GM12878 (cell line): Measurements from ENCODE around the gene ZNF644. TPM values are rescaled to one million over a fixed set of nuclear protein-coding genes. Genes with fewer than 3 reads are reported as not detected.

Source experiments
- ATAC-seq: fragments of 200-7000 bp; cut with Tn5 transposase; 3 replicates; pipeline ENCODE4 v1.9.1; 2020; ENCODE audit warnings: mild to moderate bottlenecking, moderate library complexity
- BruUV-seq: library from RNA; stranded (reverse); fragments of 400-500 nt; replicated peaks from 2 replicates; lab custom pipeline; 2021; lab: Mats Ljungman, UMichigan
- CTCF ChIA-PET: fragments of 300-600 bp; sonication (Branson Sonifier 250); formaldehyde crosslinking; extraction: SDS; loops from one replicate; lab custom pipeline; 2021; ENCODE audit warnings: inconsistent platforms; lab: Yijun Ruan, JAX
- POLR2A ChIA-PET: fragments of 350-600 bp; formaldehyde crosslinking; extraction: SDS; loops from one replicate; lab custom pipeline; 2021; ENCODE audit warnings: inconsistent platforms; lab: Charles Lee
- RAD21 ChIA-PET: fragments of 300-600 bp; sonication (Branson Sonifier 250); formaldehyde crosslinking; loops from one replicate; lab custom pipeline; 2023; ENCODE audit warnings: antibody characterized with exemption; ENCODE audit not compliant: unreplicated experiment; lab: Charles Lee
- SMC1A ChIA-PET: fragments of 300-600 bp; sonication (Branson Sonifier 250); formaldehyde crosslinking; loops from one replicate; lab custom pipeline; 2023; ENCODE audit not compliant: unreplicated experiment, uncharacterized antibody; lab: Charles Lee
- DNase-seq: peaks from one replicate; pipeline ENCODE4 v3.0.0-alpha.2; 2011; ENCODE audit warnings: low read depth, low spot score
- FAIRE-seq: peaks from 3 replicates; lab custom pipeline; 2011; peaks lifted over from hg19 to GRCh38; lab: Jason Lieb, UNC
- H2AFZ ChIP-seq: 2 replicates; pipeline ENCODE4 v1.6.0; 2011; ENCODE audit warnings: low read depth, low read length, control low read depth; ENCODE audit not compliant: control insufficient read depth
- H3K27ac ChIP-seq: 2 replicates; pipeline ENCODE4 v1.5.1; 2011; ENCODE audit warnings: control low read depth; ENCODE audit not compliant: control insufficient read depth, insufficient read depth
- H3K27me3 ChIP-seq, 2 experiments: replicated peaks in 1 of 2; 2 replicates each; pipeline versions ENCODE4 v1.6.0 to v1.6.1; 2011; ENCODE audit warnings: low read length in 1 of 2; ENCODE audit not compliant: control insufficient read depth in 2 of 2, insufficient read depth in 2 of 2
- H3K36me3 ChIP-seq, 2 experiments: 2 replicates each; pipeline ENCODE4 v1.5.1; 2011; ENCODE audit warnings: low read length in 1 of 2; ENCODE audit not compliant: control insufficient read depth in 2 of 2, insufficient read depth in 2 of 2
- H3K4me1 ChIP-seq: 2 replicates; pipeline ENCODE4 v1.6.1; 2011; ENCODE audit warnings: mild to moderate bottlenecking, low read length, moderate library complexity, mixed read lengths; ENCODE audit not compliant: control insufficient read depth, insufficient read depth
- H3K4me2 ChIP-seq: 2 replicates; pipeline ENCODE4 v1.6.0; 2011; ENCODE audit warnings: control low read depth; ENCODE audit not compliant: control insufficient read depth, insufficient read depth
- H3K4me3 ChIP-seq: fragments of 200-600 bp; sonication (generic); 2 replicates; pipeline ENCODE4 v1.5.1; 2016
- H3K79me2 ChIP-seq: 2 replicates; pipeline ENCODE4 v1.6.0; 2011; ENCODE audit warnings: low read length; ENCODE audit not compliant: control insufficient read depth, insufficient read depth
- H3K9ac ChIP-seq: 2 replicates; pipeline ENCODE4 v1.8.0; 2011; ENCODE audit warnings: low read length, control low read depth, mixed read lengths; ENCODE audit not compliant: control insufficient read depth, insufficient read depth
- H3K9me3 ChIP-seq: replicated peaks from 3 replicates; pipeline ENCODE4 v1.5.1; 2011; ENCODE audit warnings: mild to moderate bottlenecking, low read length; ENCODE audit not compliant: control insufficient read depth, insufficient read depth
- H4K20me1 ChIP-seq: 2 replicates; pipeline ENCODE4 v1.6.0; 2011; ENCODE audit not compliant: control insufficient read depth, insufficient read depth
- CREB1 ChIP-seq: IDR thresholded peaks from 2 replicates; pipeline ENCODE4 v1.6.1; 2012; ENCODE audit warnings: low read depth, mild to moderate bottlenecking, inconsistent platforms
- CTCF ChIP-seq, 3 experiments: IDR thresholded peaks in 2 of 3; conservative IDR thresholded peaks in 1 of 3; 2 replicates each; pipeline ENCODE4 v1.5.1; 2011; ENCODE audit warnings: low read depth in 3 of 3, low read length in 3 of 3, mild to moderate bottlenecking in 3 of 3, control low read depth in 2 of 3, moderate library complexity in 2 of 3, inconsistent platforms in 1 of 3, mixed read lengths in 1 of 3; ENCODE audit not compliant: control insufficient read depth in 2 of 3, insufficient read depth in 1 of 3; ENCODE audit errors: extremely low read depth in 1 of 3
- EZH2 ChIP-seq: IDR thresholded peaks from 2 replicates; pipeline ENCODE4 v1.6.1; 2012; ENCODE audit warnings: low read depth, mild to moderate bottlenecking, control low read depth, inconsistent platforms, low read length, borderline replicate concordance; ENCODE audit not compliant: control insufficient read depth
- HDAC2 ChIP-seq: fragments of 200-600 bp; sonication (generic); IDR thresholded peaks from 2 replicates; pipeline ENCODE4 v1.6.1; 2017
- HDAC6 ChIP-seq: fragments of 200-600 bp; sonication (generic); IDR thresholded peaks from one replicate; pipeline ENCODE4 v1.8.0; 2017; ENCODE audit warnings: antibody characterized with exemption; ENCODE audit not compliant: unreplicated experiment
- HDGF ChIP-seq: fragments of 450-650 bp; IDR thresholded peaks from 2 replicates; pipeline ENCODE4 v1.6.1; 2016; ENCODE audit warnings: antibody characterized with exemption
- IRF3 ChIP-seq: fragments of 450-650 bp; IDR thresholded peaks from 2 replicates; pipeline ENCODE4 v1.6.1; 2014; ENCODE audit warnings: mild to moderate bottlenecking
- MYC ChIP-seq: IDR thresholded peaks from 2 replicates; pipeline ENCODE4 v1.6.1; 2011; ENCODE audit warnings: mild to moderate bottlenecking, low read length, moderate library complexity, inconsistent platforms; ENCODE audit not compliant: insufficient read depth, insufficient replicate concordance, insufficient read length, severe bottlenecking
- NFIC ChIP-seq: IDR thresholded peaks from 2 replicates; pipeline ENCODE4 v1.6.1; 2012; ENCODE audit warnings: low read depth, mild to moderate bottlenecking, inconsistent platforms, low read length, moderate library complexity
- POLR2AphosphoS2 ChIP-seq: IDR thresholded peaks from 2 replicates; pipeline ENCODE4 v1.6.1; 2011; ENCODE audit warnings: low read depth, mild to moderate bottlenecking, low read length, improper control_type of control experiment, moderate library complexity
- RB1 ChIP-seq: fragments of 450-650 bp; formaldehyde crosslinking; IDR thresholded peaks from 2 replicates; pipeline ENCODE4 v1.6.1; 2017; ENCODE audit warnings: mild to moderate bottlenecking, borderline replicate concordance
- SREBF2 ChIP-seq: IDR thresholded peaks from 2 replicates; pipeline ENCODE4 v1.6.1; 2012; ENCODE audit warnings: mild to moderate bottlenecking, low read length
- WGBS: methylation state at CpG from one replicate; pipeline ENCODE4 v1.1.6; 2016; ENCODE audit warnings: low lambda C conversion rate; ENCODE audit not compliant: insufficient replicate concordance, insufficient coverage; ENCODE audit errors: missing lambda C conversion rate; 5-methylcytosine and 5-hydroxymethylcytosine counted together
- in situ Hi-C: fragments of 300-500 bp; cut with MboI; formaldehyde crosslinking; loops from 9 replicates; pipeline ENCODE4 v1.14.3; 2018; ENCODE audit warnings: mixed read lengths
- intact Hi-C: fragments of 100-400 bp; cut with micrococcal nuclease; formaldehyde crosslinking; loops from one replicate; pipeline ENCODE4 v1.14.2; 2022; ENCODE audit not compliant: unreplicated experiment
- polyA plus RNA-seq, 11 experiments: library from polyadenylated mRNA; depleted of rRNA in 4 of 11; unstranded in 6 of 11; stranded (reverse) in 5 of 11; fragments of >200 nt; fragmentation: Nextera tagmentation in 4 of 11; fragmentation: Illumina TruSeq in 1 of 11; extraction: Ambion mirVana in 4 of 11; extraction: Trizol in 1 of 11; gene quantifications; 1 replicate in 1 of 11; 2 replicates in 10 of 11; pipeline versions ENCODE4 v1.2.1 to v1.2.3, GENCODE V29; 2011 to 2016; ENCODE audit warnings: inconsistent platforms in 2 of 11, missing spikeins in 2 of 11, low read depth in 1 of 11
- total RNA-seq, 4 experiments: library from RNA; depleted of rRNA in 3 of 4; stranded (reverse); fragments of >200 nt in 3 of 4; fragmentation: Illumina TruSeq in 1 of 4; extraction: Trizol in 1 of 4; gene quantifications; 2 replicates each; pipeline versions ENCODE4 v1.2.1 to v1.2.3, GENCODE V29; 2013 to 2021

The ZNF644 gene
- total and polyA plus RNA-seq, 10 of the 15 experiments (the other 5 are each of a cell fraction or from before 2014, with no cell fraction given), result 17.7 to 55.3 (median 29.5) TPM

- ChIA-PET POLR2A (no interaction called here), CTCF (no interaction called here), SMC1A (no interaction called here), RAD21 (no interaction called here)
- 93% methylated on average over 2 of the region's 2 CpGs for WGBS
- Histone ChIP-seq H3K4me1 (peaks cover 8% of the 10 kb centered on the region; the same call in 1 of the 2 replicates), H3K27me3 (no peaks in the 10 kb centered on the region), H3K79me2 (peaks cover 44% of the 10 kb centered on the region), H3K4me2 (no peak overlapping the region), H3K4me3 (no peak overlapping the region), H3K9ac (no peak overlapping the region), H3K27ac (no peak overlapping the region), H4K20me1 (no peaks in the 10 kb centered on the region), H3K36me3 (0 out of 4 replicates have a peak, but pooled peaks cover 0 to 4% of the 10 kb centered on the region in 2 experiments), H2AFZ (no peak overlapping the region), H3K9me3 (no peaks in the 10 kb centered on the region; the same call in 1 of the 3 replicates)
- in situ Hi-C loops (no loop called here), intact Hi-C loops (no loop called here)
- DNase-seq (no peak), FAIRE-seq (no peak), ATAC-seq (peak; percentile 50)
- BruUV-seq, result TSS peak; percentile 23
- TF ChIP-seq POLR2AphosphoS2 (no peak), MYC (no peak), IRF3 (no peak), RB1 (no peak), CTCF (IDR thresholded peaks at IDR 0.05 in 2 of 3, conservative IDR thresholded peaks at IDR 0.05 in 1 of 3; ENCODE audit: control insufficient read depth in 2 of 3, extremely low read depth in 1 of 3, insufficient read depth in 1 of 3, low read depth in 3 of 3, low read length in 3 of 3) (no peak), HDAC6 (no peak), NFIC (no peak), HDGF (no peak), EZH2 (no peak), SREBF2 (no peak), CREB1 (no peak), HDAC2 (no peak)
These were observed 98.8 kb downstream of the ZNF644 start for GRCh38 chr1:90922996-90923395.
